ENCODE results near the gene OR52M1.
"Not testable (repeated sequence)": the region's sequence is repeated elsewhere in the genome, so short reads cannot be mapped to it uniquely, and the experiment has no call there.

The OR52M1 gene

GRCh38 chr11:4544891-4545290, at the start of gene OR52M1:
TSS of gene OR52M1 (plus strand) at chr11:4545191. CDS start at chr11:4545191, 0 bp downstream.
- DNase-seq: no peak

DNA sequence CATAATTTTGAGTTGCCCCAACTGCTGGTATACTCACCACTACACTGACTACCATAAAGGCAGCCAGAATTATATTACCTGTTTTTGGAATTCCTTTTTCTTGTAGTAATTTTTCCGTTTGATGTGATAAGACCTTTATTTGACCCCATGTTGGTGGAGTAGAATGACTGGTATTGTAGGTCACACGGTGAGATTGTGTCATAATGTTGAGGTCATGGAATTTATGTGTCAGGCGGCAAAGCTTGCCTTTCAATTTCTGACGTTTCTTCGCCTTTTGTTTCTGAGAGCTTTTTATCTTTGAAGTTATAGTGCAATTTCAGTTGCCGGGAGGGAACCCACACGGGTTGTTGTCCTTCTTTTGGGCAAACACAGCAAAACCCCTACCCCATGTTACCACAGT, 49.5 kb upstream of the OR52M1 start:
- DNase-seq: no peak

DNA sequence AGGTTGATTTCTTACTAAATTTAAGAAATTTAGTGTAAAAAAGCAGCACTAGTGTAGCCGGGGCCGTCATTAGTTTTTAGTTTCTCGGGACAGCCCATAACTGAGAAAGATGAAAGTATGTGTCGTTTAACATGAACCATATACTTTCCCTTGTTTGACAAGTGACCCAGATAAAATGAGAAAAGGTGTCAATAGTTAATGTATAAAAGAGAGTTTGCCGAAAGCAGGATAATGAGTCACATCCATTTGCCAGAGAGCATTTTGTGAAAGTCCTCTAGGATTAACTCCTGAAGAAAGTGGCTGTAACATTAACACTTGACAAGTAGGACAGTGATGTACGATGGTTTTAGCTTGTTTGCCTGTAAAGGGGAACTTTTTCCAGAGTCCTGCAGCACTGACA, 49.0 kb upstream of the OR52M1 start:
- no peak for DNase-seq

GRCh38 chr11:4496557-4497248, 48.3 kb upstream of the OR52M1 start:
- DNase-seq: no peak

DNA sequence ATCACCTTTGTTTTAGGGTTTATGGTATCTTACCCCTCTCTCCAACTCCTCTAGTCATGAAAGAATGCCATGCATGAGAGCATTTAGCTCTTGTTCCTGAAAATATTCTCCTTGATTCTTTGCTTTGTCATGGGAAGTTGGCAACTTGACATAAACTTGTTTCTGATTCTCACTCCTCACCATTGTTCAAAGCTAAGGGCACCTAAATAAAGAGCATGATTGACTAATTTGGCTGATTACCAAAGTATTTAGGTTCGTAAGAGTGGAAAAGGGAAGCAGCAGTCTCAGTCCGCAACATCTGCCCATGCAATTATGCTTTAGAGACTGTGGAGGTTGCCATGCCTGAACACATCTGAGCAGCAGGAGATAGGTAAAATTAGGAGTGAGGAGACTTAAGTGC, 36.1 kb upstream of the OR52M1 start:
- DNase-seq: no peak

DNA sequence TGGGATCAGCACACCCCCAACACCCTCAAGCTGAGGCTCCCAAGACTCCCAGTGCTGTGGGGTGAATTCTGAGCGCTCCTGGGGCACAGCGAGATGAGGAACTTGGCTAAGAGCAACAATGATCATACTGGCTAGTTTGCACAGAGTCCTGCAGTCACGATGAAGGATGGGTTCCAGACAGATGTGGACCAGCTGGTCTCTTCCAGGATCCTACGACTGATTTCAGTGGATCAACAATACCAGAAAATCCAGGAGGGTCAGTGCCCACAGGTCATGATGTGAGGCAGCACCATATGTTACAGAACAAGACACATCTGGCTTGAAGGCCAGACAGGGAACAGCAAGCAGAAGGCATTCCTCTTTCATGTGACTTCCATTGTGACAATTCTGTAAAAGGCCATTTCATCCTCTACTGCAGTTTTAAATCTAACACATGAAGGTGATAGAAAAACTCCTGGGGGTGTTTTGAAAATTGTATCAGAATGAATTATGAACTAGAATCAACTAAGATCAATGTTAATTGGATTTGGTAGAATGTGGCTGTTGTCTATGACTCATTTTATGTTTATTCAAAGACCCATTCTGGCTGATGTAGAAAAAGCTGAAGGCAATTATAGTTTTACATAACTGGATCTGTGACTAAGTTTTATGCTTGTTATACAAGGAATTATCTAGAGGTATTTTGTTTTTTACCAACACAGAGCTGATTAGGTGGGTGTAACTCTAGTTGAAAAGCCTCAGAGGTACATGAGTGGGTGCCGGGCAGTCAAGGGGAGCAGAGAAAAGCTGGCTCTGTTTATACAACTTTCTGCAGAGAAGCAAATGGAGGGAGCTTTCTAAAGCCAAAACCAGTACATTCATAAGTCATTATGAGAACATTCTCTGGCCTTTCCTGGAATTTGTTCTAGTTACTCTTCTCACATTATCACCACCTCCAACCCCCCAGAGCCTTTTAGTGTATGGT, 33.4 kb upstream of the OR52M1 start:
- DNase-seq: no peak

DNA sequence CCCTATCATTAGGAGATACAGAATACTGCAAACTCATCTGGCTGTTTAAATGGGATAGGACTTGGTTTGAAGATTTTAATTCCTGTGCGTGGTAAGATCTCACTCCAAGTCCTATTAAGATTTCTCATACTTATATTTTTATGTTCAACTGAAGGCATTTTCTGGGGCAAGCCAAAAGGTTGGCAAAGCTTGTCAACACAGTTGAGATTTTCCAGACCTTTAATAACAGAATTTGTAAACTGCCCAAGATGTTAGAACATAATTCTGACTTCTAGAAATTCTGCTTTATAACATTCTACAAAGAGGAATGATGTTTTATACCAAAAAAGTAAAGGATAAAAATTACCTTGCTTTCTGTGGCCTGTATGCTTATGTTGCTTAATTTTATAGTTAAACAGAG, 30.8 kb upstream of the OR52M1 start:
- no peak for DNase-seq

- DNase-seq: no peak
These were observed 22.7 kb upstream of the OR52M1 start for GRCh38 chr11:4522339-4522738.

- DNase-seq: no peak
These were observed 22.2 kb upstream of the OR52M1 start for GRCh38 chr11:4522752-4523151.

DNA sequence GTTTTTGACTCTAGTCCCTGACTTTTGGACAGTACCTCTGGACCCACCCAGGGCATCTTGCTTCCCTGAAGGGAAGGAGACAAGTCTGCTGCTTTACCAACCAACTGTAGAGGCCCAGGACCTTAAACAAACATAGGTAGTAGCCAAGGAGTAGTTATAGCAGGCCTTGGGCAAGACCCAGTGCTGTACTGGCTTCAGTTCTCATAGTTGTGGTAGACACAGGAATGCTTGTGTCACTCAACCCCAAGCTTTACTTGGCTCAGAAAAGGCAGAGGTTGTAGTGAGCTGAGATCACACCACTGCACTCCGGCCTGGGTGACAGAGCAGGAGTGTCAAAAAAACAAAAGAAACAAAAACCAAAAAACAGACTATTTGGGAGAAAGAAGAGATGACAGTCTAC, 21.3 kb upstream of the OR52M1 start:
- DNase-seq: no peak

GRCh38 chr11:4527926-4528325, 17.1 kb upstream of the OR52M1 start:
- no peak for DNase-seq

DNA sequence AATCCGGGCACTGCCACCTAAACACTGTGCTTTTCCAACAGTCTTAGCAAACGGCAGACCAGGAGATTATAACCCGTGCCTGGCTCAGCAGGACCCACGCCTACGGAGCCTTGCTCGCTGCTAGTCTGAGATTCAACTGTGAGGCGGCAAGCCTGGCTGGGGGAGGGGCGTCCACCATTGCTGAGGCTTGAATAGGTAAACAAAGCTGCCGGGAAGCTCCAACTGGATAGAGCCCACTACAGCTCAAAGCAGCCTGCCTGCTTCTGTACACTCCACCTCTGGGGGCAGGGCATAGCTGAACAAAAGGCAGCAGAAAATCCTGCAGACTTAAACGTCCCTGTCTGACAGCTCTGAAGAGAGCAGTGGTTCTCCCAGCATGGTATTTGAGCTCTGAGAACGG, 13.3 kb upstream of the OR52M1 start:
- not testable (repeated sequence) for DNase-seq

DNA sequence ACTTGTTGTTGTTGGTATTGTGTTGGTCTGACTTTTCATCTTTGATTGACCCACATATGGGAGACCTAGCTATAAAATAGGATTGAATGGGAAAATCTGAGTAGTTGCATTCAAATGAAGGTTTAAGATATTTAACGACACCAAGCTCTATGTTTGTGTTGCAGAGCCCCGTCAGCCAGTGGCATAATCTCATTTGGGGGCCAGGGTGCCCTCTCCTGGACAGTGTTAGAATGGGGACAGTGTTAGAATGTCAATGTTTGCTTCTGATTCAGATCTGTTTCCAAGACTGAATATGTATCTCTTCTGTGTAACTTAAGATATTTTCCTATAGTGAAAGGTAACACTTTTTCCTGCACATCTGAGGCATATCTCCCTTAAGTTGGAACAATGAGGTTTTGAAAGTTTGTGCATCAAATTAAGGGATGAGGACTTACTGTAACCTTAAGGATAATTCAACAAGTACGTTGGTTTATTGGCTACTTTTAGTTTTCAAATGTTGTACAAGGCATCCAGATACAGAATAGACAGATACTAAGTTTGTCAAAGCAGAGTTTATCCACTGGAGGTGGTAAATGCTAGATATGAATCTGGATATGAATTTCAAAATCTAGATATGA, 5.3 kb upstream of the OR52M1 start:
- DNase-seq: peak; percentile 44

- no peak for DNase-seq
These were observed 3.9 kb upstream of the OR52M1 start for GRCh38 chr11:4541071-4541470.

DNA sequence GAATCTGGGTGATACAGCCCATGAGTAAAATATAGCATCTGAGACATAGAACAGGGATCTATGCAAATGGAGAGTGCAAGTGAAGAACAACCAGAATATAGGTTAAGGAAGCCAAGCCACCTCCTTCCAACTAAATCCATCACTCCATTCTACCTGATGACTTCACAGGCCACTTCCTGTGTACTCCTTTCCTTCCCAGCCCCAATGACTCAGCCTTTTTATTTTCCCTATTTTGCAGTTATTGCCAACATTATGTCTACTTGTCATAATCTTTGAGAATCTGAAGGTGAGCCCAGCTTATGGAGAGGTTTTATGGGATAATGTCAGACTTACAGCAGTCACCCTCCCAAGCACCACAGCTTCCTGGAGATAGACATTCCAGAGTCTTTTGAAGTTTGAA, 1.4 kb upstream of the OR52M1 start:
- no peak for DNase-seq

- DNase-seq: no peak
These were observed 1.9 kb downstream of the OR52M1 start for GRCh38 chr11:4546878-4547277.

GRCh38 chr11:4547416-4547815, 2.4 kb downstream of the OR52M1 start:
- no peak for DNase-seq

DNA sequence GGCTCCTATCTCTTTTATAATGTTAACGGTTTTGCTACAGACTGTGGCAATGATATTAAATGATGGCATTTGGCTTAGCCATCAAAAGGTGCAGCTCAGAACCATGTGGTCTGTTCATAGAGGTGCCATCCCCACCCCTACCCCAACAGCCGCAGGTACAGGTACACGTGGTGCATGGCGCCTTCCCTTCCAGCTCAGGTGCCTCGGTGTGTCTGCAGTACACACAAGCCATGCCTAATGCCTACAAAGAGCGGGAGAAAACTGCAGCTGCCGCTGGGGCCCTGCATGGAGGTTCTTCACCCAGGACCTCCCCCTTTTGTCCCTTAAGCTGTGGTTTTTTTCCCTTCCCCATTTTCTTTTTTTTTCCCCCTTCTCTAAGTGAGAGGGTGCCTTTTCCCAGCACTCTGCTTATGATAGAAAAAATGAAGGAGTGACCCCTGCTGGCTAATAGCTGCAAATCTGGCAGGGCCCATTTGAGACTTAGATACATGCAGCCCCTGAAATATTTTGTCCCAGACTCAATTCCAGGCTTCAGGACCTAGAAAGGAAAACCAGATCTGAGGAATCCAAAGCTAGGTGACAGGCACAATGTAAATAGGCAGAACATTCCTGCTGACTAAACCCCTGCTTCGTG, 6.5 kb downstream of the OR52M1 start:
- no peak for DNase-seq

- no peak for DNase-seq
These were observed 14.8 kb downstream of the OR52M1 start for GRCh38 chr11:4559527-4560440.

DNA sequence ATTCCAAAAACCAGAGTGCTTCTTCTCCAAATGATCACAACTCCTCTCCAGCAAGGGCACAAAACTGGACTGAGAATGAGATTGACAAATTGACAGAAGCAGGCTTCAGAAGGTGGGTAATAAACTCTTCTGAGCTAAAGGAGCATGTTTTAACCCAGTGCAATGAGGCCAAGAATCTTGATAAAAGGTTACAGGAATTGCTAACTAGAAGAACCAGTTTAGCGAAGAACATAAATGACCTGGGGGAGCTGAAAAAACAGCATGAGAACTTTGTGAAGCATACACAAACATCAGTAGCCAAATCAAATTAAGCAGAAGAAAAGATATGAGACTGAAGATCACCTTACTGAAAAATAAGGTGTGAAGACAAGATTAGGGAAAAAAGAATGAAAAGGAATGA, 15.5 kb downstream of the OR52M1 start:
- no peak for DNase-seq

GRCh38 chr11:4565371-4565770, 20.4 kb downstream of the OR52M1 start:
- no peak for DNase-seq

GRCh38 chr11:4569075-4569474, 24.1 kb downstream of the OR52M1 start:
- DNase-seq: no peak

All from KG1 (cell line).